SK-N-SH (cell line): ENCODE data around the gene NBEA. TPM values are rescaled to one million over a fixed set of nuclear protein-coding genes. Genes with fewer than 3 reads are reported as not detected.
A peak's percentile ranks its signal among the peaks of the same experiment; 100 is the strongest.

ENCODE experiments used
- CTCF ChIA-PET: fragments of 300-600, 350-600 bp; formaldehyde crosslinking; extraction: SDS; loops from one replicate; lab custom pipeline; 2021; lab: Yijun Ruan, JAX
- POLR2A ChIA-PET: fragments of 350-600 bp; sonication (Branson Sonifier 250); formaldehyde crosslinking; extraction: SDS; loops from one replicate; lab custom pipeline; 2020; ENCODE audit warnings: antibody characterized with exemption, inconsistent platforms; lab: Yijun Ruan, JAX
- DNase-seq: peaks from one replicate; pipeline ENCODE4 v3.0.0; 2012
- H2AFZ ChIP-seq: fragments of 200-600 bp; sonication (generic); 2 replicates; pipeline ENCODE4 v1.8.1; 2016; ENCODE audit warnings: antibody characterized with exemption, mild to moderate bottlenecking, low read depth
- H3F3A ChIP-seq: fragments of 200-600 bp; sonication (generic); replicated peaks from 2 replicates; pipeline ENCODE3; 2016; ENCODE audit warnings: antibody characterized with exemption, mild to moderate bottlenecking; ENCODE audit not compliant: insufficient read depth
- H3K27ac ChIP-seq, 2 experiments: fragments of 200-500 bp in 1 of 2; fragments of 200-600 bp in 1 of 2; sonication (Bioruptor generic) in 1 of 2; sonication (generic), shearing (Covaris generic) in 1 of 2; 2 replicates each; pipeline versions ENCODE4 v1.5.1 to v1.6.1; 2014 to 2016; ENCODE audit warnings: low read depth in 2 of 2, inconsistent platforms in 1 of 2, low read length in 1 of 2, mild to moderate bottlenecking in 1 of 2, mixed read lengths in 1 of 2
- H3K27me3 ChIP-seq: fragments of 200-600 bp; sonication (generic), shearing (Covaris generic); 2 replicates; pipeline ENCODE4 v1.6.1; 2016; ENCODE audit warnings: mixed run types; ENCODE audit not compliant: insufficient read depth
- H3K36me3 ChIP-seq, 2 experiments: fragments of 200-500 bp in 1 of 2; fragments of 200-600 bp in 1 of 2; sonication (Bioruptor generic) in 1 of 2; sonication (generic) in 1 of 2; replicated peaks in 1 of 2; 2 replicates each; pipeline versions ENCODE3 to v1.5.1; 2014 to 2016; ENCODE audit warnings: low read length in 1 of 2, mild to moderate bottlenecking in 1 of 2; ENCODE audit not compliant: insufficient read depth in 2 of 2, control insufficient read depth in 1 of 2
- H3K4me1 ChIP-seq, 2 experiments: fragments of 200-500 bp in 1 of 2; fragments of 200-600 bp in 1 of 2; sonication (Bioruptor generic) in 1 of 2; sonication (generic), shearing (Covaris generic) in 1 of 2; 2 replicates each; pipeline versions ENCODE4 v1.5.1 to v1.6.1; 2014 to 2016; ENCODE audit warnings: low read depth in 1 of 2, low read length in 1 of 2, mixed run types in 1 of 2; ENCODE audit not compliant: insufficient read depth in 2 of 2, control insufficient read depth in 1 of 2
- H3K4me2 ChIP-seq: fragments of 200-600 bp; sonication (generic), shearing (Covaris generic); 2 replicates; pipeline ENCODE4 v1.6.1; 2017; ENCODE audit warnings: mixed run types
- H3K4me3 ChIP-seq, 2 experiments: fragments of 200-500 bp in 1 of 2; fragments of 200-600 bp in 1 of 2; sonication (Bioruptor generic) in 1 of 2; sonication (generic), shearing (Covaris generic) in 1 of 2; 2 replicates each; pipeline versions ENCODE4 v1.5.1 to v1.8.1; 2014 to 2016; ENCODE audit warnings: low read depth in 2 of 2, inconsistent platforms in 1 of 2, low read length in 1 of 2, mild to moderate bottlenecking in 1 of 2, mixed read lengths in 1 of 2, moderate library complexity in 1 of 2
- H3K79me2 ChIP-seq: fragments of 200-600 bp; sonication (generic); 2 replicates; pipeline ENCODE4 v1.8.1; 2017; ENCODE audit warnings: mild to moderate bottlenecking; ENCODE audit not compliant: insufficient read depth
- H3K9ac ChIP-seq: fragments of 200-600 bp; sonication (generic); 2 replicates; pipeline ENCODE4 v1.6.1; 2017; ENCODE audit warnings: mixed run types
- H3K9me2 ChIP-seq: fragments of 200-600 bp; sonication (generic); 2 replicates; pipeline ENCODE4 v1.6.1; 2017; ENCODE audit warnings: mixed run types
- H3K9me3 ChIP-seq: fragments of 200-600 bp; sonication (generic); 2 replicates; pipeline ENCODE4 v1.6.1; 2017; ENCODE audit warnings: mixed run types, mild to moderate bottlenecking, moderate library complexity
- H4K20me1 ChIP-seq: fragments of 200-600 bp; sonication (generic); 2 replicates; pipeline ENCODE4 v1.6.1; 2017; ENCODE audit warnings: mild to moderate bottlenecking, mixed run types; ENCODE audit not compliant: insufficient read depth
- CHD2 ChIP-seq: fragments of 150-350 bp; IDR thresholded peaks from 2 replicates; pipeline ENCODE4 v1.6.1; 2018; ENCODE audit warnings: low read length; ENCODE audit not compliant: partially characterized antibody
- ELF1 ChIP-seq: IDR thresholded peaks from 2 replicates; pipeline ENCODE4 v1.4.0; 2012
- EZH2phosphoT487 ChIP-seq: fragments of 200-600 bp; sonication (generic); IDR thresholded peaks from 2 replicates; pipeline ENCODE4 v1.6.1; 2017; ENCODE audit warnings: low read depth, mixed run types, mild to moderate bottlenecking, antibody characterized with exemption, moderate library complexity, borderline replicate concordance
- FOXM1 ChIP-seq: IDR thresholded peaks from 2 replicates; pipeline ENCODE4 v1.4.0; 2012; ENCODE audit warnings: low read depth, mild to moderate bottlenecking
- GATA2 ChIP-seq: sonication (generic); formaldehyde crosslinking; IDR thresholded peaks from 2 replicates; pipeline ENCODE4 v1.5.0; 2020; ENCODE audit warnings: mild to moderate bottlenecking, missing genetic modification reagents
- JUND ChIP-seq: IDR thresholded peaks from 2 replicates; pipeline ENCODE4 v1.4.0; 2012
- RAD21 ChIP-seq: IDR thresholded peaks from 2 replicates; pipeline ENCODE4 v1.6.1; 2012; ENCODE audit warnings: mild to moderate bottlenecking, low read length
- RCOR1 ChIP-seq: fragments of 150-350 bp; IDR thresholded peaks from 2 replicates; pipeline ENCODE4 v1.6.1; 2017; ENCODE audit warnings: antibody characterized with exemption, low read length
- RFX5 ChIP-seq: IDR thresholded peaks from 2 replicates; pipeline ENCODE4 v1.6.1; 2012; ENCODE audit warnings: mild to moderate bottlenecking, improper control_type of control experiment, low read length
- RXRA ChIP-seq: IDR thresholded peaks from 2 replicates; pipeline ENCODE4 v1.4.0; 2012; ENCODE audit warnings: low read depth, mild to moderate bottlenecking, borderline replicate concordance
- SIN3A ChIP-seq: IDR thresholded peaks from 2 replicates; pipeline ENCODE4 v1.6.1; 2012; ENCODE audit warnings: low read depth, mild to moderate bottlenecking, low read length, moderate library complexity, borderline replicate concordance
- TAF1 ChIP-seq: IDR thresholded peaks from 2 replicates; pipeline ENCODE4 v1.6.1; 2012; ENCODE audit warnings: low read depth, mild to moderate bottlenecking, low read length, moderate library complexity, borderline replicate concordance
- TCF12 ChIP-seq: IDR thresholded peaks from 2 replicates; pipeline ENCODE4 v1.4.0; 2012
- TEAD4 ChIP-seq: IDR thresholded peaks from 2 replicates; pipeline ENCODE4 v1.4.0; 2012; ENCODE audit warnings: mild to moderate bottlenecking, borderline replicate concordance; ENCODE audit not compliant: insufficient read depth
- WGBS: methylation state at CpG from one replicate; pipeline ENCODE4 v1.1.6; 2017; ENCODE audit warnings: low lambda C conversion rate; 5-methylcytosine and 5-hydroxymethylcytosine counted together
- polyA plus RNA-seq, 3 experiments: library from polyadenylated mRNA; depleted of rRNA; stranded (reverse); fragments of >200 nt; gene quantifications; 2 replicates each; pipeline ENCODE4 v1.2.3, GENCODE V29; 2012
- TF ChIP-seq, protein P1 (sequence below): fragments of 150-350 bp; IDR thresholded peaks from 2 replicates; pipeline ENCODE4 v1.6.1; 2016; ENCODE audit warnings: mild to moderate bottlenecking, low read depth, low read length
- TF ChIP-seq, protein P2 (sequence below): IDR thresholded peaks from 2 replicates; pipeline ENCODE4 v1.4.0; 2012; ENCODE audit warnings: low read depth, borderline replicate concordance
- TF ChIP-seq, protein P3 (sequence below): IDR thresholded peaks from 2 replicates; pipeline ENCODE4 v1.4.0; 2012; ENCODE audit warnings: low read depth
- TF ChIP-seq, protein P4 (sequence below): IDR thresholded peaks from 2 replicates; pipeline ENCODE4; 2012
- TF ChIP-seq, protein P5 (sequence below): fragments of 150-350 bp; IDR thresholded peaks from 2 replicates; pipeline ENCODE4 v1.6.1; 2017; ENCODE audit warnings: antibody characterized with exemption, low read length, low read depth, borderline replicate concordance

NBEA gene
- polyA plus RNA-seq, 1 of the 3 experiments (the other 2 are of a cell fraction): 12.3 TPM

DNA sequence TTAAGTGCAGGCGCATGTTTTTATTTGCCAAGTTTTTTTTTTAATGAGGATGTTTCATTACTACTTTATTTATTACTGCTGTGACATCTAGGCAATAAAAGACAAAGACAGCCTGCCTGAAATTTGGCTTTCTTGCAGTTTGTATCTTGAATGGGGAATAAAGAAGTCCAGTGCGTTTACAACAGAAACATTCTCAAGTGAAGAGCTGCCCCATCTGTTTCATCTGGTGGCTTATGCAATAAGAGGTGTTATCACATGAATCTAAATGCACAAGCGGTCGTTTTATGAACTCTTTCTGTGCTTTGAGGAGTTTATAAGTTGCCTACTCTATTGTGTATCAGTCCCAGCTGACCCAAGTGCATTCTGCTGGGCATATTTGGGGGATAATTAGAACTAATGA, 547.0 kb downstream of the NBEA start (continued):
- TF ChIP-seq TAF1: no peak
- no peak for TF ChIP-seq SIN3A
- peak; percentile 69 for TF ChIP-seq RCOR1
- TF ChIP-seq, protein P1, sequence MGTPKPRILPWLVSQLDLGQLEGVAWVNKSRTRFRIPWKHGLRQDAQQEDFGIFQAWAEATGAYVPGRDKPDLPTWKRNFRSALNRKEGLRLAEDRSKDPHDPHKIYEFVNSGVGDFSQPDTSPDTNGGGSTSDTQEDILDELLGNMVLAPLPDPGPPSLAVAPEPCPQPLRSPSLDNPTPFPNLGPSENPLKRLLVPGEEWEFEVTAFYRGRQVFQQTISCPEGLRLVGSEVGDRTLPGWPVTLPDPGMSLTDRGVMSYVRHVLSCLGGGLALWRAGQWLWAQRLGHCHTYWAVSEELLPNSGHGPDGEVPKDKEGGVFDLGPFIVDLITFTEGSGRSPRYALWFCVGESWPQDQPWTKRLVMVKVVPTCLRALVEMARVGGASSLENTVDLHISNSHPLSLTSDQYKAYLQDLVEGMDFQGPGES: no peak
- no peak for TF ChIP-seq RFX5
- no peak for TF ChIP-seq JUND
- no peak for TF ChIP-seq TEAD4

DNA sequence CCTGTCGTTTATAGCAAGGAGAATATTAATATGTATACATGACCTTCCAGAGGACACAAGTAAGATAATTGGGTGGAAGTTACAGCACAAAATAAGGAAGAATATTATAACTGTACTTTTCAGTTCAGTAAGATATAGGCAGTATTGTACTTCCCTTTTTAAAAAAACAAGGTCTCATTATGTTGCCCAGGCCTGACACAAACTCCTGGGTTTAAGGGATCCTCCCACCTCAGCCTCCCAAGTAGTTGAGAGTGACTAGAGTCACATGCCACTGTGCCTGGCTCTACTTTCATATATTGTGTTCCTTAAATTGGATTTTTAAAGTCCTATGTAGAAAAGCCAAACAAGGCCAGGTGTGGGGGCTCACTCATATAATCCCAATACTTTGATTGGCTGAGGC, 553.9 kb downstream of the NBEA start:
- ChIA-PET POLR2A (no interaction called here), CTCF (no interaction called here)
- H3K4me1 ChIP-seq: peaks cover 0 to 16% of the 10 kb centered on the region in 2 experiments; a peak in 2 of 4 replicates
- H3K4me2 ChIP-seq: no peak overlapping the region
- TF ChIP-seq GATA2 (CRISPR knock-in tag) (no peak), TCF12 (no peak), JUND (no peak), TEAD4 (no peak), RXRA (no peak), CHD2 (no peak), RFX5 (no peak), RCOR1 (no peak), TAF1 (no peak), RAD21 (no peak), ELF1 (no peak), FOXM1 (no peak), EZH2phosphoT487 (no peak)
- TF ChIP-seq, protein P2, sequence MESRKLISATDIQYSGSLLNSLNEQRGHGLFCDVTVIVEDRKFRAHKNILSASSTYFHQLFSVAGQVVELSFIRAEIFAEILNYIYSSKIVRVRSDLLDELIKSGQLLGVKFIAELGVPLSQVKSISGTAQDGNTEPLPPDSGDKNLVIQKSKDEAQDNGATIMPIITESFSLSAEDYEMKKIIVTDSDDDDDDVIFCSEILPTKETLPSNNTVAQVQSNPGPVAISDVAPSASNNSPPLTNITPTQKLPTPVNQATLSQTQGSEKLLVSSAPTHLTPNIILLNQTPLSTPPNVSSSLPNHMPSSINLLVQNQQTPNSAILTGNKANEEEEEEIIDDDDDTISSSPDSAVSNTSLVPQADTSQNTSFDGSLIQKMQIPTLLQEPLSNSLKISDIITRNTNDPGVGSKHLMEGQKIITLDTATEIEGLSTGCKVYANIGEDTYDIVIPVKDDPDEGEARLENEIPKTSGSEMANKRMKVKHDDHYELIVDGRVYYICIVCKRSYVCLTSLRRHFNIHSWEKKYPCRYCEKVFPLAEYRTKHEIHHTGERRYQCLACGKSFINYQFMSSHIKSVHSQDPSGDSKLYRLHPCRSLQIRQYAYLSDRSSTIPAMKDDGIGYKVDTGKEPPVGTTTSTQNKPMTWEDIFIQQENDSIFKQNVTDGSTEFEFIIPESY: no peak
- TF ChIP-seq, protein P1: no peak
- TF ChIP-seq, protein P3, sequence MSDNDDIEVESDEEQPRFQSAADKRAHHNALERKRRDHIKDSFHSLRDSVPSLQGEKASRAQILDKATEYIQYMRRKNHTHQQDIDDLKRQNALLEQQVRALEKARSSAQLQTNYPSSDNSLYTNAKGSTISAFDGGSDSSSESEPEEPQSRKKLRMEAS: no peak
- TF ChIP-seq, protein P4, sequence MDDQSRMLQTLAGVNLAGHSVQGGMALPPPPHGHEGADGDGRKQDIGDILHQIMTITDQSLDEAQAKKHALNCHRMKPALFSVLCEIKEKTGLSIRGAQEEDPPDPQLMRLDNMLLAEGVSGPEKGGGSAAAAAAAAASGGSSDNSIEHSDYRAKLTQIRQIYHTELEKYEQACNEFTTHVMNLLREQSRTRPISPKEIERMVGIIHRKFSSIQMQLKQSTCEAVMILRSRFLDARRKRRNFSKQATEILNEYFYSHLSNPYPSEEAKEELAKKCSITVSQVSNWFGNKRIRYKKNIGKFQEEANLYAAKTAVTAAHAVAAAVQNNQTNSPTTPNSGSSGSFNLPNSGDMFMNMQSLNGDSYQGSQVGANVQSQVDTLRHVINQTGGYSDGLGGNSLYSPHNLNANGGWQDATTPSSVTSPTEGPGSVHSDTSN: no peak
- TF ChIP-seq, protein P5, sequence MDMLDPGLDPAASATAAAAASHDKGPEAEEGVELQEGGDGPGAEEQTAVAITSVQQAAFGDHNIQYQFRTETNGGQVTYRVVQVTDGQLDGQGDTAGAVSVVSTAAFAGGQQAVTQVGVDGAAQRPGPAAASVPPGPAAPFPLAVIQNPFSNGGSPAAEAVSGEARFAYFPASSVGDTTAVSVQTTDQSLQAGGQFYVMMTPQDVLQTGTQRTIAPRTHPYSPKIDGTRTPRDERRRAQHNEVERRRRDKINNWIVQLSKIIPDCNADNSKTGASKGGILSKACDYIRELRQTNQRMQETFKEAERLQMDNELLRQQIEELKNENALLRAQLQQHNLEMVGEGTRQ: no peak
- peaks cover 0 to 7% of the 10 kb centered on the region in 2 experiments for H3K36me3 ChIP-seq
- H4K20me1 ChIP-seq: no peaks in the 10 kb centered on the region
- H3K4me3 ChIP-seq: no peak overlapping the region
- no peaks in the 10 kb centered on the region for H3F3A ChIP-seq
- no peak overlapping the region for H3K27ac ChIP-seq
- H3K79me2 ChIP-seq: no peaks in the 10 kb centered on the region; the same call in 1 of the 2 replicates
- H3K9ac ChIP-seq: no peak overlapping the region
- no peaks in the 10 kb centered on the region for H3K9me2 ChIP-seq
- H3K9me3 ChIP-seq: no peaks in the 10 kb centered on the region
- no peak overlapping the region for H2AFZ ChIP-seq
- H3K27me3 ChIP-seq: no peaks in the 10 kb centered on the region
- no peak for DNase-seq
- WGBS: 73% methylated on average over 1 of the region's 1 CpG
